GM23248 (cell line): ENCODE measurements around the gene RCSD1. TPM values are rescaled to one million over a fixed set of nuclear protein-coding genes. Genes with fewer than 3 reads are reported as not detected.

ENCODE experiments used
- DNase-seq: peaks from one replicate; pipeline ENCODE4 v3.0.0-alpha.2; 2015
- H2AFZ ChIP-seq: fragments of 200-600 bp; sonication (generic); 2 replicates; pipeline ENCODE4 v1.6.1; 2016; ENCODE audit warnings: antibody characterized with exemption
- H3F3A ChIP-seq: fragments of 200-600 bp; sonication (generic); 2 replicates; pipeline ENCODE4 v1.6.1; 2016; ENCODE audit warnings: mild to moderate bottlenecking, antibody characterized with exemption, mixed run types; ENCODE audit not compliant: insufficient read depth
- H3K27ac ChIP-seq: fragments of 200-600 bp; sonication (generic); 2 replicates; pipeline ENCODE4 v1.5.1; 2016; ENCODE audit warnings: mild to moderate bottlenecking
- H3K27me3 ChIP-seq: fragments of 200-600 bp; sonication (generic); replicated peaks from 2 replicates; pipeline ENCODE4 v1.6.1; 2016; ENCODE audit warnings: mild to moderate bottlenecking; ENCODE audit not compliant: insufficient read depth
- H3K36me3 ChIP-seq: fragments of 200-600 bp; sonication (generic); 2 replicates; pipeline ENCODE4 v1.6.1; 2016; ENCODE audit warnings: low read depth, mild to moderate bottlenecking
- H3K4me1 ChIP-seq: fragments of 200-600 bp; sonication (generic); 2 replicates; pipeline ENCODE4 v1.6.1; 2016; ENCODE audit warnings: mild to moderate bottlenecking; ENCODE audit not compliant: insufficient read depth
- H3K4me2 ChIP-seq: fragments of 200-600 bp; sonication (generic); one replicate; pipeline ENCODE4 v1.6.1; 2016; ENCODE audit warnings: mild to moderate bottlenecking; ENCODE audit not compliant: unreplicated experiment
- H3K4me3 ChIP-seq: fragments of 200-600 bp; sonication (generic); 2 replicates; pipeline ENCODE4 v1.5.1; 2016; ENCODE audit warnings: mild to moderate bottlenecking
- H3K79me2 ChIP-seq: fragments of 200-600 bp; sonication (generic); 2 replicates; pipeline ENCODE4 v1.6.1; 2016; ENCODE audit warnings: mild to moderate bottlenecking; ENCODE audit not compliant: insufficient read depth
- H3K9ac ChIP-seq: fragments of 200-600 bp; sonication (generic); 2 replicates; pipeline ENCODE4 v1.6.1; 2016; ENCODE audit warnings: mild to moderate bottlenecking
- H3K9me2 ChIP-seq: fragments of 200-600 bp; sonication (generic); 2 replicates; pipeline ENCODE4 v1.6.1; 2016; ENCODE audit warnings: mixed run types, mild to moderate bottlenecking, moderate library complexity; ENCODE audit not compliant: insufficient read depth
- H3K9me3 ChIP-seq: fragments of 200-600 bp; sonication (generic); one replicate; pipeline ENCODE4 v1.6.1; 2017; ENCODE audit warnings: low read depth
- H4K20me1 ChIP-seq: fragments of 200-600 bp; sonication (generic); 2 replicates; pipeline ENCODE4 v1.6.0; 2016; ENCODE audit not compliant: insufficient read depth
- EZH2 ChIP-seq: fragments of 200-600 bp; sonication (generic); IDR thresholded peaks from 2 replicates; pipeline ENCODE4 v1.6.1; 2018; ENCODE audit warnings: antibody characterized with exemption, mild to moderate bottlenecking; ENCODE audit not compliant: insufficient read depth, poor library complexity, severe bottlenecking
- EZH2phosphoT487 ChIP-seq: fragments of 200-600 bp; sonication (generic); IDR thresholded peaks from 2 replicates; pipeline ENCODE4 v1.6.1; 2018; ENCODE audit warnings: antibody characterized with exemption, moderate library complexity, mild to moderate bottlenecking, low read depth; ENCODE audit not compliant: insufficient read depth
- WGBS, 2 experiments: methylation state at CpG; one replicate each; pipeline ENCODE4 v1.1.6; 2015 to 2017; ENCODE audit warnings: low lambda C conversion rate in 2 of 2, low coverage in 1 of 2; ENCODE audit errors: missing lambda C conversion rate in 2 of 2; 5-methylcytosine and 5-hydroxymethylcytosine counted together
- in situ Hi-C: fragments of 300-500 bp; cut with MboI; formaldehyde crosslinking; loops from 2 replicates; pipeline ENCODE4 v1.15.0; 2020
- polyA plus RNA-seq: library from polyadenylated mRNA; unstranded; fragments of >200 nt; fragmentation: Nextera tagmentation; extraction: Ambion mirVana; gene quantifications from 2 replicates; pipeline ENCODE4 v1.2.1, GENCODE V29; 2016
- total RNA-seq: library from RNA; depleted of rRNA; stranded (reverse); fragments of >200 nt; shearing (Covaris generic); gene quantifications from 2 replicates; pipeline ENCODE4 v1.2.3, GENCODE V29; 2014

Gene RCSD1
- total and polyA plus RNA-seq, 2 experiments from 2014 or later: 0.22 to 0.23 TPM

GRCh38 chr1:167722152-167722869 lies 92.3 kb downstream of the RCSD1 start:
- H3K4me3 ChIP-seq: peak overlapping the region; percentile 98
- TF ChIP-seq EZH2 (no peak), EZH2phosphoT487 (no peak)
- H3K27ac ChIP-seq: peak overlapping the region; percentile 90
- peaks cover 56% of the 10 kb centered on the region for H3K79me2 ChIP-seq
- H3K9me2 ChIP-seq: no peaks in the 10 kb centered on the region
- H2AFZ ChIP-seq: peak overlapping the region; percentile 94
- H3K9ac ChIP-seq: peak overlapping the region; percentile 93
- WGBS, 2 experiments: 1 to 2% methylated on average over 33 to 37 of the region's 52 CpGs
- H3K4me1 ChIP-seq: peaks cover 38% of the 10 kb centered on the region
- H3K36me3 ChIP-seq: no peaks in the 10 kb centered on the region
- H3F3A ChIP-seq: peaks cover 24% of the 10 kb centered on the region
- no peaks in the 10 kb centered on the region for H3K9me3 ChIP-seq
- peak; percentile 81 for DNase-seq
- no peaks in the 10 kb centered on the region for H3K27me3 ChIP-seq
- in situ Hi-C loops: no loop called here
- H3K4me2 ChIP-seq: peak overlapping the region; percentile 96
- peaks cover 24% of the 10 kb centered on the region for H4K20me1 ChIP-seq

- H3K4me2 ChIP-seq: peak overlapping the region; percentile 96
- TF ChIP-seq EZH2phosphoT487: no peak
- TF ChIP-seq EZH2: no peak
- H3K36me3 ChIP-seq: no peaks in the 10 kb centered on the region
- H3K27ac ChIP-seq: peak overlapping the region; percentile 90
- peak overlapping the region; percentile 93 for H3K9ac ChIP-seq
- peak overlapping the region; percentile 94 for H2AFZ ChIP-seq
- peaks cover 61% of the 10 kb centered on the region for H3K79me2 ChIP-seq
- no peaks in the 10 kb centered on the region for H3K27me3 ChIP-seq
- peaks cover 35% of the 10 kb centered on the region for H3K4me1 ChIP-seq
- in situ Hi-C loops: no loop called here
- no peaks in the 10 kb centered on the region for H3K9me3 ChIP-seq
- H3F3A ChIP-seq: peaks cover 24% of the 10 kb centered on the region
- WGBS, 2 experiments: 4% methylated on average over 4 of the region's 4 CpGs
- peaks cover 24% of the 10 kb centered on the region for H4K20me1 ChIP-seq
- peak overlapping the region; percentile 98 for H3K4me3 ChIP-seq
- no peaks in the 10 kb centered on the region for H3K9me2 ChIP-seq
- DNase-seq: peak; percentile 26
These were observed 92.8 kb downstream of the RCSD1 start for GRCh38 chr1:167722870-167723251.

- Histone ChIP-seq H3K27me3 (no peaks in the 10 kb centered on the region), H4K20me1 (peaks cover 28% of the 10 kb centered on the region), H3K36me3 (peaks cover 4% of the 10 kb centered on the region; the same call in 1 of the 2 replicates), H3K4me1 (peaks cover 35% of the 10 kb centered on the region), H3K9me3 (no peaks in the 10 kb centered on the region), H3F3A (peaks cover 30% of the 10 kb centered on the region), H2AFZ (no peak overlapping the region), H3K9me2 (no peaks in the 10 kb centered on the region), H3K79me2 (peaks cover 71% of the 10 kb centered on the region), H3K4me3 (peak overlapping the region; percentile 98), H3K4me2 (peak overlapping the region; percentile 96), H3K27ac (no peak overlapping the region), H3K9ac (peak overlapping the region; percentile 93)
- no peak for DNase-seq
- 62 to 66% methylated on average over 2 of the region's 2 CpGs for WGBS, 2 experiments
- TF ChIP-seq EZH2phosphoT487 (no peak), EZH2 (no peak)
- in situ Hi-C loops: no loop called here
These were observed 93.8 kb downstream of the RCSD1 start for GRCh38 chr1:167723707-167724323.

GRCh38 chr1:167726008-167726407 lies 96.0 kb downstream of the RCSD1 start:
- Histone ChIP-seq H3K9me2 (no peaks in the 10 kb centered on the region), H3K27me3 (no peaks in the 10 kb centered on the region), H3K27ac (0 out of 2 replicates have a peak overlapping the region, but pooled peaks have one; percentile 18), H3K9ac (no peak overlapping the region), H3F3A (peaks cover 19% of the 10 kb centered on the region), H3K4me3 (no peak overlapping the region), H2AFZ (no peak overlapping the region), H3K9me3 (no peaks in the 10 kb centered on the region), H3K4me1 (peaks cover 30% of the 10 kb centered on the region), H4K20me1 (peaks cover 28% of the 10 kb centered on the region), H3K79me2 (peaks cover 93% of the 10 kb centered on the region), H3K36me3 (peaks cover 8% of the 10 kb centered on the region; the same call in 1 of the 2 replicates), H3K4me2 (peak overlapping the region; percentile 19)
- in situ Hi-C loops: no loop called here
- no peak for TF ChIP-seq EZH2
- TF ChIP-seq EZH2phosphoT487: no peak
- DNase-seq: no peak
- WGBS, 2 experiments: 31 to 46% methylated on average over 1 of the region's 1 CpG
